SH-SY5Y (cell line): ENCODE data around the gene SNTB2.

Experiments
- GATA2 ChIP-seq: IDR thresholded peaks from 2 replicates; pipeline ENCODE4 v1.6.1; 2011; ENCODE audit warnings: mild to moderate bottlenecking, low read depth, low read length
- GATA3 ChIP-seq: IDR thresholded peaks from 2 replicates; pipeline ENCODE4 v1.6.1; 2011; ENCODE audit warnings: low read depth, mild to moderate bottlenecking, low read length, moderate library complexity

DNA sequence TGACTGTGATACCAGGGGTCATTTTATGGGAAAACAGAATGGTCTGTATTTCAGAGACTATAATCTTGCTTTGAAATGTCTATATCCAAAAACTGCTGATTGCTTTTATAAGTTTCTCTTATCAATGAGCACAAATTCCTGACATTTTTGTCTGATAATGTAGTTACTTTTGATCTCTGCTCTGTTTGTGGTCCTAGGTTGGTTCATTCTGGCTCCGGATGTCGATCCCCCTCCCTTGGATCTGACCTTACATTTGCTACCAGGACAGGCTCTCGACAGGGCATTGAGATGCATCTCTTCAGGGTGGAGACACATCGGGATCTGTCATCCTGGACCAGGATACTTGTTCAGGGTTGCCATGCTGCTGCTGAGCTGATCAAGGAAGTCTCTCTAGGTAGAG is 96.9 kb downstream of the SNTB2 start:
- TF ChIP-seq GATA2 (no peak), GATA3 (no peak)
